Breast epithelium (tissue), 3 donors: ENCODE results near the gene PPARD.

Experiments used
- POLR2A ChIP-seq: fragments of 450-650 bp; IDR thresholded peaks from one replicate; pipeline ENCODE4 v1.6.1; 2016; ENCODE audit warnings: antibody characterized with exemption, mild to moderate bottlenecking, moderate library complexity
- POLR2AphosphoS5 ChIP-seq, 3 donors: sonication (generic); formaldehyde crosslinking; IDR thresholded peaks; one replicate each; pipeline ENCODE4 v1.6.1; 2017; ENCODE audit warnings: antibody characterized with exemption in 3 of 3
- TF ChIP-seq, protein P1 (sequence below), 3 donors: fragments of 450-650 bp; IDR thresholded peaks; one replicate each; pipeline ENCODE4 v1.5.1; 2016 to 2017; ENCODE audit warnings: antibody characterized with exemption in 3 of 3, mild to moderate bottlenecking in 3 of 3, moderate library complexity in 3 of 3

DNA sequence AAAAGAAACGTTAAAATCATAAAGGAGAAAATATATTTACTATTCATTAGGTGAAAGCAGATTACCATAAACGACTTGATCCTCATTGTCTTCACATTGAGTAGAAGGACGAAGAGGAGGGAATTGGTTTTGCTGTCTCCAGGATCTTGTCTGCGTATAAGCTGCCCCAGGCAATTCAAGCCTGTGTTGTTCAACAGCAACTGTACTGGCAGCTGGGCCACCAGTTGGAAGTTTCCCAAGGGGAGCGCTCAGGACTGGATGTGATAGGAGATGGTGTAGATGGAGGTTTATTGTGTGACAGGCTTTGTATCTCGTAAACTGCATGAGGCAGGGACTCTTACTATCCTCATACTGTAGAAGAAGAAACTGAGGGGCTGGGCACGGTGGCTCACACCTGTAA lies 105.8 kb downstream of the PPARD start:
- TF ChIP-seq, protein P1, sequence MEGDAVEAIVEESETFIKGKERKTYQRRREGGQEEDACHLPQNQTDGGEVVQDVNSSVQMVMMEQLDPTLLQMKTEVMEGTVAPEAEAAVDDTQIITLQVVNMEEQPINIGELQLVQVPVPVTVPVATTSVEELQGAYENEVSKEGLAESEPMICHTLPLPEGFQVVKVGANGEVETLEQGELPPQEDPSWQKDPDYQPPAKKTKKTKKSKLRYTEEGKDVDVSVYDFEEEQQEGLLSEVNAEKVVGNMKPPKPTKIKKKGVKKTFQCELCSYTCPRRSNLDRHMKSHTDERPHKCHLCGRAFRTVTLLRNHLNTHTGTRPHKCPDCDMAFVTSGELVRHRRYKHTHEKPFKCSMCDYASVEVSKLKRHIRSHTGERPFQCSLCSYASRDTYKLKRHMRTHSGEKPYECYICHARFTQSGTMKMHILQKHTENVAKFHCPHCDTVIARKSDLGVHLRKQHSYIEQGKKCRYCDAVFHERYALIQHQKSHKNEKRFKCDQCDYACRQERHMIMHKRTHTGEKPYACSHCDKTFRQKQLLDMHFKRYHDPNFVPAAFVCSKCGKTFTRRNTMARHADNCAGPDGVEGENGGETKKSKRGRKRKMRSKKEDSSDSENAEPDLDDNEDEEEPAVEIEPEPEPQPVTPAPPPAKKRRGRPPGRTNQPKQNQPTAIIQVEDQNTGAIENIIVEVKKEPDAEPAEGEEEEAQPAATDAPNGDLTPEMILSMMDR (IDR thresholded peaks at IDR 0.05) = no peak
- no peak for TF ChIP-seq POLR2A
- TF ChIP-seq POLR2AphosphoS5 (IDR thresholded peaks at IDR 0.05) = no peak
